Transverse colon (tissue), 4 donors: ENCODE measurements around the gene ARHGEF2. TPM values are rescaled to one million over a fixed set of nuclear protein-coding genes. Genes with fewer than 3 reads are reported as not detected.
"Not testable (repeated sequence)": the region's sequence is repeated elsewhere in the genome, so short reads cannot be mapped to it uniquely, and the experiment has no call there.

Experiments used
- DNase-seq: peaks from one replicate; pipeline ENCODE4 v3.0.0-alpha.2; 2019
- H3K27ac ChIP-seq, 4 donors: fragments of 200-600 bp; sonication (generic); 2 replicates each; pipeline ENCODE4 v1.5.1; 2016 to 2018; ENCODE audit warnings: inconsistent platforms in 4 of 4
- H3K27me3 ChIP-seq: fragments of 200-600 bp; sonication (generic); 2 replicates; pipeline ENCODE4 v1.5.1; 2017; ENCODE audit warnings: inconsistent platforms
- H3K36me3 ChIP-seq, 4 donors: fragments of 200-600 bp; sonication (generic); 2 replicates each; pipeline ENCODE4 v1.5.1; 2017 to 2019; ENCODE audit warnings: inconsistent platforms in 4 of 4
- H3K4me1 ChIP-seq, 4 donors: fragments of 200-600 bp; sonication (generic); 2 replicates each; pipeline ENCODE4 v1.5.1; 2017 to 2020; ENCODE audit warnings: inconsistent platforms in 4 of 4
- H3K4me3 ChIP-seq, 4 donors: fragments of 200-600 bp; sonication (generic); 1 replicate in 1 of 4; 2 replicates in 3 of 4; pipeline versions ENCODE4 v1.5.1 to v1.6.1; 2017 to 2019; ENCODE audit warnings: inconsistent platforms in 4 of 4
- H3K9me3 ChIP-seq, 2 donors: fragments of 200-600 bp; sonication (generic); 2 replicates each; pipeline ENCODE4 v1.5.1; 2017 to 2019; ENCODE audit warnings: inconsistent platforms in 2 of 2
- CTCF ChIP-seq, 5 experiments: fragments of 200-600 bp in 3 of 5; fragments of 450-650 bp in 2 of 5; sonication (generic) in 3 of 5; IDR thresholded peaks; 1 replicate in 2 of 5; 2 replicates in 3 of 5; pipeline ENCODE4 v1.5.1; 2016 to 2017; ENCODE audit warnings: antibody characterized with exemption in 5 of 5, inconsistent platforms in 3 of 5, mild to moderate bottlenecking in 2 of 5, moderate library complexity in 1 of 5
- EP300 ChIP-seq: sonication (generic); formaldehyde crosslinking; IDR thresholded peaks from one replicate; pipeline ENCODE4 v1.6.1; 2017; ENCODE audit warnings: antibody characterized with exemption, low read depth
- POLR2A ChIP-seq: fragments of 450-650 bp; IDR thresholded peaks from one replicate; pipeline ENCODE4 v1.6.1; 2016; ENCODE audit warnings: antibody characterized with exemption, mild to moderate bottlenecking, moderate library complexity
- POLR2AphosphoS5 ChIP-seq, 3 donors: sonication (generic); formaldehyde crosslinking; IDR thresholded peaks; one replicate each; pipeline ENCODE4 v1.6.1; 2016; ENCODE audit warnings: antibody characterized with exemption in 3 of 3
- WGBS, 2 donors: methylation state at CpG; one replicate each; pipeline ENCODE4 v1.1.5; 2018; ENCODE audit warnings: low coverage in 1 of 2; 5-methylcytosine and 5-hydroxymethylcytosine counted together
- in situ Hi-C, 4 donors: fragments of 200-750 bp; cut with MboI; loops; one replicate each; pipeline versions ENCODE4 v1.15.0 to v1.15.1; 2017; ENCODE audit warnings: low sequenced_read_pairs in 3 of 4, low pct_ligation_motif_present in 1 of 4, low pct_unique_long_range_greater_than_20kb in 1 of 4
- intact Hi-C: fragments of 100-400 bp; cut with DNase I; formaldehyde crosslinking; loops from one replicate; pipeline ENCODE4 v1.15.1; 2023; ENCODE audit warnings: low total_unique reads
- total RNA-seq, 4 donors: library from RNA; depleted of rRNA; stranded (reverse); fragments of >200 nt; gene quantifications; one replicate each; pipeline ENCODE4 v1.1.0, GENCODE V29; 2016

The ARHGEF2 gene
- total RNA-seq, 4 donors from 2014 or later: 107 to 244 (median 169) TPM

GRCh38 chr1:155990005-155990739, 11.8 kb upstream of the ARHGEF2 start:
- no peaks in the 10 kb centered on the region for H3K36me3 ChIP-seq
- no peak for TF ChIP-seq EP300
- no peak for TF ChIP-seq POLR2AphosphoS5 (IDR thresholded peaks at IDR 0.05)
- TF ChIP-seq POLR2A: no peak
- no peak for TF ChIP-seq CTCF (IDR thresholded peaks at IDR 0.05)
- no peak overlapping the region for H3K4me3 ChIP-seq
- H3K27me3 ChIP-seq: no peaks in the 10 kb centered on the region
- 71 to 100% methylated on average over 1 to 6 of the region's 6 CpGs for WGBS, 2 donors
- no peaks in the 10 kb centered on the region for H3K9me3 ChIP-seq
- no peak for DNase-seq
- peaks cover 7 to 8% (median 7%) of the 10 kb centered on the region in 4 donors for H3K4me1 ChIP-seq
- in situ Hi-C loops (no loop called here), intact Hi-C loops (no loop called here)
- H3K27ac ChIP-seq: peak overlapping the region; percentile 14 to 38 (median 24)

- intact Hi-C loops: loop anchor here (5.0 kb wide), 1 partner anchor 52 kb away; no protein-coding TSS in a partner anchor
- 45% methylated on average over 9 of the region's 9 CpGs; no CpG with 5 or more reads in 1 of the 2 donors for WGBS, 2 donors
Observed at GRCh38 chr1:155989242-155990004, 11.1 kb upstream of the ARHGEF2 start.

GRCh38 chr1:155984903-155985645, 6.7 kb upstream of the ARHGEF2 start:
- not testable (repeated sequence) for H3K27me3 ChIP-seq, H3K9me3 ChIP-seq, H3K36me3 ChIP-seq, DNase-seq, H3K4me3 ChIP-seq
- WGBS, 2 donors: 86 to 100% methylated on average over 1 to 11 of the region's 11 CpGs
- intact Hi-C loops: loop anchor here (5.0 kb wide), 1 partner anchor 48 kb away; no protein-coding TSS in a partner anchor
- in situ Hi-C loops: loop anchor here (5.0 to 10.0 kb wide), 2 partner anchors 48 to 50 kb away; partner anchors contain the start of gene KHDC4 (in 2 of the 4)
- Histone ChIP-seq H3K4me1 (peaks cover 24 to 47% (median 30%) of the 10 kb centered on the region in 4 donors), H3K27ac (peak overlapping the region in 1 of 4 donors; percentile 93)

More at GRCh38 chr1:155989242-155990004, 11.1 kb upstream of the ARHGEF2 start:
- Histone ChIP-seq H3K27me3 (no peaks in the 10 kb centered on the region), H3K9me3 (no peaks in the 10 kb centered on the region), H3K27ac (peak overlapping the region; percentile 18 to 38 (median 32)), H3K4me1 (peaks cover 7 to 8% (median 7%) of the 10 kb centered on the region in 4 donors), H3K4me3 (peak overlapping the region in 3 of 4 donors; percentile 5 to 22 (median 13)), H3K36me3 (no peaks in the 10 kb centered on the region)
- in situ Hi-C loops: loop anchor here in 3 of 4 donors (5.0 to 10.0 kb wide), 2 partner anchors 52 to 55 kb away; partner anchors contain the start of gene KHDC4 (in 2 of the 3)
- DNase-seq: peak; percentile 75
- peak; percentile 98 to 99 (median 99) for TF ChIP-seq CTCF (IDR thresholded peaks at IDR 0.05)
- no peak for TF ChIP-seq EP300
- TF ChIP-seq POLR2AphosphoS5 (IDR thresholded peaks at IDR 0.05): peak in 2 of 3 donors; percentile 21 to 33
- no peak for TF ChIP-seq POLR2A

GRCh38 chr1:155984341-155984740, 6.0 kb upstream of the ARHGEF2 start:
- Histone ChIP-seq H3K4me3 (no peak overlapping the region), H3K27ac (peak overlapping the region; percentile 92 to 96 (median 94)), H3K36me3 (no peaks in the 10 kb centered on the region), H3K27me3 (no peaks in the 10 kb centered on the region), H3K4me1 (peaks cover 31 to 55% (median 37%) of the 10 kb centered on the region in 4 donors), H3K9me3 (no peaks in the 10 kb centered on the region)
- in situ Hi-C loops: loop anchor here in 3 of 4 donors (5.0 to 10.0 kb wide), 2 partner anchors 47 to 50 kb away; partner anchors contain the start of gene KHDC4 (in 2 of the 3)
- intact Hi-C loops: no loop called here
- TF ChIP-seq POLR2A (no peak), EP300 (no peak), CTCF (IDR thresholded peaks at IDR 0.05) (no peak), POLR2AphosphoS5 (IDR thresholded peaks at IDR 0.05) (no peak)
- DNase-seq: no peak
- 78% methylated on average over 7 of the region's 7 CpGs; no CpG with 5 or more reads in 1 of the 2 donors for WGBS, 2 donors
